Gastroesophageal sphincter (tissue), 4 donors: Measurements from ENCODE around the gene ARL2BP. TPM values are rescaled to one million over a fixed set of nuclear protein-coding genes. Genes with fewer than 3 reads are reported as not detected.
"Not testable (repeated sequence)": the region's sequence is repeated elsewhere in the genome, so short reads cannot be mapped to it uniquely, and the experiment has no call there.

Experiments used
- ATAC-seq: fragments of 150-250 bp; one replicate; pipeline ENCODE4 v1.9.1; 2016; ENCODE audit warnings: mild to moderate bottlenecking, moderate library complexity
- H3K27ac ChIP-seq, 4 donors: fragments of 200-600 bp; sonication (generic) in 3 of 4; 1 replicate in 3 of 4; 2 replicates in 1 of 4; pipeline ENCODE4 v1.5.1; 2016 to 2019
- H3K27me3 ChIP-seq: fragments of 200-600 bp; sonication (generic); one replicate; pipeline ENCODE4 v1.5.1; 2019
- H3K36me3 ChIP-seq, 2 donors: fragments of 200-600 bp; sonication (generic); one replicate each; pipeline ENCODE4 v1.5.1; 2019; ENCODE audit warnings: control low read depth in 1 of 2
- H3K4me1 ChIP-seq, 3 donors: fragments of 200-600 bp; sonication (generic); 1 replicate in 2 of 3; 2 replicates in 1 of 3; pipeline ENCODE4 v1.5.1; 2016 to 2019; ENCODE audit warnings: control low read depth in 2 of 3
- H3K4me3 ChIP-seq, 2 donors: fragments of 200-600 bp; sonication (generic); one replicate each; pipeline ENCODE4 v1.5.1; 2019; ENCODE audit warnings: mild to moderate bottlenecking in 1 of 2, moderate library complexity in 1 of 2
- H3K9me3 ChIP-seq, 3 donors: fragments of 200-600 bp; sonication (generic); one replicate each; pipeline ENCODE4 v1.5.1; 2017 to 2019; ENCODE audit warnings: control low read depth in 2 of 3
- EP300 ChIP-seq: sonication (generic); formaldehyde crosslinking; IDR thresholded peaks from one replicate; pipeline ENCODE4 v1.6.1; 2017; ENCODE audit warnings: antibody characterized with exemption, mild to moderate bottlenecking
- POLR2A ChIP-seq, 2 donors: fragments of 450-650 bp; IDR thresholded peaks; one replicate each; pipeline ENCODE4 v1.6.1; 2017; ENCODE audit warnings: antibody characterized with exemption in 2 of 2, mild to moderate bottlenecking in 2 of 2, moderate library complexity in 1 of 2
- POLR2AphosphoS5 ChIP-seq: sonication (generic); formaldehyde crosslinking; IDR thresholded peaks from one replicate; pipeline ENCODE4 v1.6.1; 2017; ENCODE audit warnings: antibody characterized with exemption
- WGBS, 2 donors: methylation state at CpG; one replicate each; pipeline ENCODE4 v1.1.5; 2018; ENCODE audit warnings: low coverage in 1 of 2; 5-methylcytosine and 5-hydroxymethylcytosine counted together
- total RNA-seq, 4 donors: library from RNA; depleted of rRNA; stranded (reverse); fragments of >200 nt; gene quantifications; one replicate each; pipeline ENCODE4 v1.1.0, GENCODE V29; 2016
- TF ChIP-seq, protein P1 (sequence below), 4 experiments: fragments of 200-600 bp in 2 of 4; fragments of 450-650 bp in 2 of 4; sonication (generic) in 1 of 4; IDR thresholded peaks; one replicate each; pipeline ENCODE4 v1.5.1; 2017 to 2019; ENCODE audit warnings: antibody characterized with exemption in 4 of 4, mild to moderate bottlenecking in 2 of 4, moderate library complexity in 2 of 4

Gene ARL2BP
- total RNA-seq, 4 donors from 2014 or later, result 52.5 to 82.2 (median 75.8) TPM

DNA sequence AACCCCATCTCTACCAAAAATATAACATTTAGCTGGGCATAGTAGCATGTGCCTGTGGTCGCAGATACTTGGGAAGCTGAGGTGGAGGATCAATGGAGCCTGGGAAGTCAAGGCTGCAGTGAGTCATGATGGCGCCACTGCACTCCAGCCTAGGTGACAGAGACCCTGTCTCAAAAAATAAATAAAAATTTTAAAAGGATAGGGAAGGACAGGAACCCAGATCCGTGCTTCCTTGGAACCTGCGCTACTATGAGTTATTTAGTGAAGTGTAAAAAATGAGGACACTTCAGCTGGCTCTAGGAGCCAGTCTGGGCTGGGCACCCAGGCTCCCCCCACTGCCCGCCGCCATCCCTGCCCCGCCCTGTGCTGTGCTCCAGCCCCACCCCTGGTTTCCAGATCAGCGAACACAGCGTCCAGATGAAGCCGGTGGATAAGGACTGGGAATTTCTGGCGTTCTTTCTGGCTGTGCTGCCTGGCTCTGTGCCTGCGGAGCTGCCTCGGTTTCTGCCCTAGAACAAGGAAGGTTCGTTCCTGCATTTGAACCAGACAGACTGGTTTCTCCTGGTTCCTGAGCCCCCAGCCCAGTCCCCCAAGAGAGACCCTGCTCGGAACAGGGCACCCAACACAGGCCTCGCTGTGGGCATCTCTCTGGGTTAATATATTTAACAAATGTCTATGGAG lies 20.9 kb downstream of the ARL2BP start:
- ATAC-seq, result peak; percentile 85
- H3K4me1 ChIP-seq, result peaks cover 0 to 22% (median 0%) of the 10 kb centered on the region in 3 donors
- no peaks in the 10 kb centered on the region for H3K36me3 ChIP-seq
- H3K27me3 ChIP-seq, result peaks cover 9% of the 10 kb centered on the region
- 46 to 80% methylated on average over 4 to 9 of the region's 16 CpGs for WGBS, 2 donors
- TF ChIP-seq POLR2AphosphoS5 (no peak), POLR2A (IDR thresholded peaks at IDR 0.05) (no peak), EP300 (no peak)
- TF ChIP-seq, protein P1, sequence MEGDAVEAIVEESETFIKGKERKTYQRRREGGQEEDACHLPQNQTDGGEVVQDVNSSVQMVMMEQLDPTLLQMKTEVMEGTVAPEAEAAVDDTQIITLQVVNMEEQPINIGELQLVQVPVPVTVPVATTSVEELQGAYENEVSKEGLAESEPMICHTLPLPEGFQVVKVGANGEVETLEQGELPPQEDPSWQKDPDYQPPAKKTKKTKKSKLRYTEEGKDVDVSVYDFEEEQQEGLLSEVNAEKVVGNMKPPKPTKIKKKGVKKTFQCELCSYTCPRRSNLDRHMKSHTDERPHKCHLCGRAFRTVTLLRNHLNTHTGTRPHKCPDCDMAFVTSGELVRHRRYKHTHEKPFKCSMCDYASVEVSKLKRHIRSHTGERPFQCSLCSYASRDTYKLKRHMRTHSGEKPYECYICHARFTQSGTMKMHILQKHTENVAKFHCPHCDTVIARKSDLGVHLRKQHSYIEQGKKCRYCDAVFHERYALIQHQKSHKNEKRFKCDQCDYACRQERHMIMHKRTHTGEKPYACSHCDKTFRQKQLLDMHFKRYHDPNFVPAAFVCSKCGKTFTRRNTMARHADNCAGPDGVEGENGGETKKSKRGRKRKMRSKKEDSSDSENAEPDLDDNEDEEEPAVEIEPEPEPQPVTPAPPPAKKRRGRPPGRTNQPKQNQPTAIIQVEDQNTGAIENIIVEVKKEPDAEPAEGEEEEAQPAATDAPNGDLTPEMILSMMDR (IDR thresholded peaks at IDR 0.05), result no peak
- no peaks in the 10 kb centered on the region for H3K9me3 ChIP-seq
- H3K4me3 ChIP-seq, result no peak overlapping the region
- H3K27ac ChIP-seq, result peak overlapping the region in 1 of 4 donors; percentile 57

- Histone ChIP-seq H3K9me3 (no peaks in the 10 kb centered on the region), H3K4me3 (no peak overlapping the region), H3K36me3 (no peaks in the 10 kb centered on the region), H3K27me3 (peaks cover 9% of the 10 kb centered on the region), H3K4me1 (peaks cover 0 to 18% (median 0%) of the 10 kb centered on the region in 3 donors), H3K27ac (peak overlapping the region in 1 of 4 donors; percentile 57)
- WGBS, 2 donors, result 30 to 36% methylated on average over 6 of the region's 6 CpGs
- no peak for ATAC-seq
- TF ChIP-seq, protein P1 (IDR thresholded peaks at IDR 0.05), result no peak
- no peak for TF ChIP-seq POLR2A (IDR thresholded peaks at IDR 0.05)
- TF ChIP-seq POLR2AphosphoS5, result no peak
- TF ChIP-seq EP300, result no peak
These were observed 21.6 kb downstream of the ARL2BP start for GRCh38 chr16:57266531-57267260.

- not testable (repeated sequence) for H3K27ac ChIP-seq, H3K36me3 ChIP-seq, H3K4me3 ChIP-seq, ATAC-seq, H3K9me3 ChIP-seq, H3K27me3 ChIP-seq
- 43 to 86% methylated on average over 1 to 2 of the region's 2 CpGs for WGBS, 2 donors
- peaks cover 0 to 18% (median 0%) of the 10 kb centered on the region in 3 donors for H3K4me1 ChIP-seq
These were observed 22.3 kb downstream of the ARL2BP start for GRCh38 chr16:57267343-57267742.

- Histone ChIP-seq H3K27me3 (peaks cover 9% of the 10 kb centered on the region), H3K27ac (no peak overlapping the region), H3K4me3 (no peak overlapping the region), H3K36me3 (no peaks in the 10 kb centered on the region), H3K4me1 (peaks cover 0 to 18% (median 0%) of the 10 kb centered on the region in 3 donors), H3K9me3 (no peaks in the 10 kb centered on the region)
- TF ChIP-seq POLR2AphosphoS5 (no peak), EP300 (no peak), POLR2A (IDR thresholded peaks at IDR 0.05) (no peak)
- TF ChIP-seq, protein P1 (IDR thresholded peaks at IDR 0.05), result no peak
- WGBS, 2 donors, result 19 to 75% methylated on average over 4 to 6 of the region's 14 CpGs
- no peak for ATAC-seq
These were observed 24.0 kb downstream of the ARL2BP start for GRCh38 chr16:57268804-57269800.
